GM21619 (cell line): ENCODE data around the gene GAS5.
A peak's percentile ranks its signal among the peaks of the same experiment; 100 is the strongest.
"Not testable (repeated sequence)": the region's sequence is repeated elsewhere in the genome, so short reads cannot be mapped to it uniquely, and the experiment has no call there.

Experiments
- ATAC-seq: cut with Tn5 transposase; IDR thresholded peaks from one replicate; pipeline ENCODE4 v1.9.1; 2021; ENCODE audit not compliant: unreplicated experiment

Gene GAS5

DNA sequence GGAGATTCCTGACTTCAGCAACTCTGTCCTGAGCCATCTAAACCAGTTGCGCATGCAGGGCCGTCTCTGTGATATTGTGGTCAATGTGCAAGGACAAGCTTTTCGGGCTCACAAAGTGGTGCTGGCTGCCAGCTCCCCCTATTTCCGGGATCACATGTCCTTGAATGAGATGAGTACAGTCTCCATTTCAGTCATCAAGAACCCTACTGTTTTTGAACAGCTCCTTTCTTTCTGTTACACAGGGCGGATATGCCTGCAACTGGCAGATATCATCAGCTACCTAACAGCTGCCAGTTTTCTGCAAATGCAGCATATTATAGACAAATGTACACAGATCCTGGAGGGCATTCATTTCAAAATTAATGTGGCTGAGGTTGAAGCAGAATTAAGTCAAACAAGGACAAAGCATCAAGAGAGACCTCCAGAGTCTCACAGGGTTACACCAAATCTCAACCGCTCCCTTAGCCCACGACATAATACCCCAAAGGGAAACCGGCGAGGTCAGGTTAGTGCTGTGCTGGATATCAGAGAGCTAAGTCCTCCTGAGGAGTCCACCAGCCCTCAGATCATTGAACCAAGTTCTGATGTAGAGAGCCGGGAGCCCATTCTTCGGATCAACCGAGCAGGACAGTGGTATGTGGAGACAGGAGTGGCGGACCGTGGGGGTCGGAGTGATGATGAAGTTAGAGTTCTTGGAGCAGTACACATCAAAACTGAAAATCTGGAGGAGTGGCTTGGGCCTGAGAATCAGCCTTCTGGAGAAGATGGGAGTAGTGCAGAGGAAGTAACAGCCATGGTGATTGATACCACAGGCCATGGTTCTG lies 2.7 kb upstream of the GAS5 start:
- peak; percentile 23 for ATAC-seq

DNA sequence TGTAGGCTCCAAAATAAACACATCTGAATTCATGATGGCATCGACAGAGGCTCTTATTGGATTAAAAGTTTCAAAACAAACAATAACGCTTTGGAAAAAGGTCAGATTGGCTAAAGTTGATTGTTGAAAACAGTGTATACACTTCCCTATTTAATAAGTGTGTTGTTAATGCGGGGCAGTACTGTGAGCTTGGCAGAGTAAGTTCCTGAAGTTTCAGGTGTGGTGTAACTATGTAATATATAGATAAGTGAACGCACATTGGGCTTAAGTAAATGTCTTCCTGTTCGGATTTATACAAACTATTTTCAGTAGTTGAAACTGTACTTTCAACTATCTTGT lies 1.2 kb upstream of the GAS5 start:
- no peak for ATAC-seq

DNA sequence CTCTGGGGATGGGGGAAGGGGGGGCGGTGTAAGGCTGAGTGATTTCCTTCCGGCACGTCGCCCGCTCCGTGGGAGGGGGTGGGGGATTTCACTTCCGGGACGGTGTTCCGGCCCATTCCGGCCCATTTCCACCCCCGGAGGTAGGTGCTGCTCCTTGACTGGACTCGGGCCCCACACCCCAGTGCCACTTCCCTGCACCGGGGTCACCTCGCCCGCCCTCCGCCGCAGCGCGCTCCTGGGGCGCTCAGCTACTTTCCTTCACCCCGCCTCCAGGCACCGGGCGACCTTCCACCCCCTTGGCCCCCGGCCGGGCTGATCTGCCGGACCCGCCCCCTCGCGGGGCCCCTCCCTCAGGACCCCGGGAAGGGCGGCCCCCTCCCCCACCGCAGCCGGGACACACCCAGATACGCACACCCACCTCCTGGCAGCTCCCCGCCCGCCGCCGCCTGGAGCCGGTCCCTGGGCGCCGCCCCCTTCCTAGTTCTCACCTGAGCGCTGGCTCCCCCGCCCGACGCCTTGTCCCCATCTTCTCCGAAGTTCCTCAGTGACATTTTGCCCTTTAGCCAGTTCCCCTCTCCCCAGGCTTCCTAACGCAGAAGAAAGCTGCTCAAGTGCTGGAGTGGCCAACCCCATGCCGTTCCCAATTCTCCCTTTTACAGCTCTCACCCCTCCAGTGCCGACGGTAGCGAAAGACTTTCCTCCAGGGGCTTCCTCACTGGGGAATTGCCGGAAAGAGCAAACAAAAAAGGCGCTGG lies 654 bp upstream of the GAS5 start, which contains the start of gene ZBTB37:
Gene ZBTB37 (plus strand): TSS at position 115 of the 755 bp plus-strand sequence. CDS start 1,846 bp downstream, outside the sequence.
- peak; percentile 53 for ATAC-seq

DNA sequence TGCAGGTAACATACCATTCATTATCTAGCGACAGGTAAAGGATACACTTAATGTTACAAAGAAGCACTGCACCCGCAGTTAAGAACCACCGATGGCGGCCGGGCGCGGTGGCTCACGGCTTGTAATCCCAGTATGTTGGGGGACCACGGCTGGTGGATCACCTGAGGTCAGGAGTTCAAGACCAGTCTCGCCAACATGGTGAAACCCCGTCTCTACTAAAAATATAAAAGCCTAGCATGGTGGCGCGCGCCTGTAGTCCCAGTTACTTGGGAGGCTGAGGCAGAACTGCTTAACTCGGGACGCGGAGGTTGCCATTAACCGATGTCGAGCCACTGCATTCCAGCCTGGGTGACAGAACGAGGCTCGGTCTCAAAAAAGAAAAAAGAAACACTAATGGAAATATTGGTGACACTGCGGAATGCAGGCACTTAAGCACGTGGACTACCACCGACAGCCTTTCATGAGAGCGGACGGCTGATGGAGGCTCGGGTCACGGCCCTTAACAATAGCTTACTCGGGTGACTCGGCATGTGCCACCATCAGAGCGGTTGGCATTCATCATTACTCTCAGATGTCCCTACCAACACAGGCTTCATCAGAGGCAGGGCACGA lies 542 bp downstream of the GAS5 start:
- ATAC-seq: no peak

DNA sequence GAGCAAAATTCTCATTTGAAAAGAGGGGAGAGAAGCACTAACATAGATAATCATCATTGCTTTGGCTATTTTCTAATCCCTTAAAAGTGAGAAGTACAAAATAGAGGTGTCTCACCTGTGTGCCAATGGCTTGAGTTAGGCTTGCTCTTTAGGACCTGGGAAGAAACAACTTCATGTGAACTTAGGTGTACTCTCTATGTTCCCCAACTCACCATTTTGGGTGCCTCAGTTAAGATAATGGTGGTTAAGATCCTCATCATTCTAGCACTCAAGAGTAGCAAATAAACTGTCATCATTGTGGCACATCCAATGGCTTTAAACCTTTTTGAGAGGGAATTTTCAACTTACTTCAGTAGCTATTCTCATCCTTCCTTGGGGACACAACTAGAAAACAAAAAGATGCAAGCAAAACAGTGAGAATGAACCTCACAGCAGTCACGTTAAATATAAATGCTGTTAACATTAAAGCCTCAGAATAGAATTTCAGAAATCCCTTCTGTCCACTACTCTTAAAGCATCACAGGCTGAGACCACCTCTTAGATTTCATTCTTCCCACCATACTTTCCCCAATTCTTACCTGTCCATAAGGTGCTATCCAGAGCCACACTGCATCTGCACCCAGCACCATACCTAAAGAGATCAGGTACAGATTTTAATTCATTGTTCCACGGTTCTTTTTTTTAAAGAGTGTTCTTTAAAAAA lies 1.2 kb downstream of the GAS5 start:
- no peak for ATAC-seq

DNA sequence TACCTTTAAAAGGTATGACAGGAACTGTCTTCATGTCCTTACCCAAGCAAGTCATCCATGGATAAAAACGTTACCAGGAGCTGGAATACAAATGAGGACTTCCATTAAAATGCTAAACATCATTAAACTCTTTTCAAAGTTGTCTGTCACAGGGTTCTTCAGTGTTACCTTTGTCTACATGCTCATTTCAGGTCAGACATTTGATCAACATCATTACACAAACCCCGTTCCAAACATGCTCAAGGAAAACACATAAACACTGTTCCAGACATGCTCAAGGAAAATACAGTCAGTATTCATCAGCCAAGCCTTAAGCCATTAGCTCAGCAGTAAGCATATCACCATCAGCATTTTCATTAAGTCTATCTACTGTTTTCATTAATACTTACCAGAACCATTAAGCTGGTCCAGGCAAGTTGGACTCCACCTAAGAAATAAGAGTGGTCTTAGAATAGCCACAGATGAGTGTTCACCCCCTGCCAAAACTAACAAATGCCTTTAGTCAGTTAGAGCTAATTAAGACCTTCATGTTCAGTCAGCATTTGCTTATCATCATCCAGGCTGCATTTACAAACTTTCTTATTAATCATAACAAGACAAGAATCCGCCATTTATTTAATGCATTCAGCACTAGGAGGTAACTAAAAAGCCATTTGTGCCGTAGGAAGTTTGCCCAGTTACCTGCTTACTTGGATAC lies 2.2 kb downstream of the GAS5 start:
- ATAC-seq: no peak

DNA sequence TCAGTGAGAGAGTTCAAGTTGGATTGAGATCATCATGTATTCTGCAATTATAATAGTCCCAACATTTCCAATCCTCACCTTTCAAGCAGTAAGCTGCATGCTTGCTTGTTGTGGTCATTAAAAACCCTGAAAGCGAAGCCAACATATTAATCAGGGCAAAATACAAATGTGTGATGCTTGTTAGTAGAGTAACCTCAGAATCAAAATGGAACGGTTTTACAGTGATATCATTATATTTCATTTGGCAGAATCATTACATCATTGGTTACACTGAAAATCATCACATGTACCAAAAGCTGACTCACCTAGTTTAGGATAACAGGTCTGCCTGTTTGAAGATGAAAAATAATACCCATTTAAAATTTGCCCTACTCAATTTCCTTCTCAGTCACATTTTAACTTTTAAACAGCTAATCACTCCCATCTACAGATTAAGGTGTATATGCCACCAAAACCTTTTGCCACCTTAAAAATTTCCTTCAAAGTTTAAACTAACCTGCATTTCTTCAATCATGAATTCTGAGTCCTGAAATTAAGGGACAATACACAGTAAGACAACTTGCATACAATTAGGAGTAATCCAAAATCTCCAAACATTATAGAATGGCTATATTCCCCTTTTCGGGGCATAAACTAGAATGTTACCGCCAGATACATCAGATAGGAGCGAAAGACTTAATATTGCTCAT lies 3.5 kb downstream of the GAS5 start:
- no peak for ATAC-seq

DNA sequence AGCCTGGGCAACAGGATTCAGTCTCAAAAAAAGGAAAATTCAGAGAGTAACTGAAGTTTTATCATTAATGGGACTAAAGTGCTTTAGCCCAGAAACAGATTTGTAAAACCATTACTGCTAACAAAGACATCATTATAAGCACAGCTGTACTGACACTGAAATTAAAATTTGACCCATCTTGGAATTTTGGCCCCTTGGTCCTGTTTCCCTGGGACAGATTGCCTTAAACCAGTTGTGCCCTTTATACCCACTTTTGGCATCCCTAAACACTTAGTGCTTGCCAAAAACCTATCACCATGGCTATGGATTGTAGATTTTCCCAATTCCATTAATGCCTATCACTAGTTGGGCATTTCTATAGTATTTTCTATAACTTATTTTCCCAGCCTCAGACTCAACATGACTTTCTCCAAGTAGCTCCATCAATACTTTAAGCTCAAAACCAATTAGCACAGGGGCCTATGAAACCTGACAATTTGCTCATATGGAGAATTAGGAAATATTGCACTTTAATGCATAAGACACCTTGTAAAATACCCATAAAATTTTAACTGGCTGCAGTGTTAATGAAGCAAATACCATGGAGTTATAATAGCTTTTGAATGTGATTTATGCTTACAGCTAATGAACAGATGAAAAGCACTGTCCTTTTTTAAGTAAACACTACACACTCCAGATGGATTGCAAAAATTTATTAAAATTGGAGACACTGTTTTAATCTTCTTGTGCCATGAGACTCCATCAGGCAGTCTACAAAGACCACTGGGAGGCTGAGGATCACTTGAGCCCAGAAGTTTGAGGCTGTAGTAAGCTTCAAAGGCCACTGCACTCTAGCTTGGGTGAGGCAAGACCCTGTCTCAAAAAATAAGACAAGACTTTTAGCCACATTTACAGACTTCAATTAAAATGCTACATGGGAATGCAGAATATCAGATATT lies 4.3 kb downstream of the GAS5 start:
- no peak for ATAC-seq

DNA sequence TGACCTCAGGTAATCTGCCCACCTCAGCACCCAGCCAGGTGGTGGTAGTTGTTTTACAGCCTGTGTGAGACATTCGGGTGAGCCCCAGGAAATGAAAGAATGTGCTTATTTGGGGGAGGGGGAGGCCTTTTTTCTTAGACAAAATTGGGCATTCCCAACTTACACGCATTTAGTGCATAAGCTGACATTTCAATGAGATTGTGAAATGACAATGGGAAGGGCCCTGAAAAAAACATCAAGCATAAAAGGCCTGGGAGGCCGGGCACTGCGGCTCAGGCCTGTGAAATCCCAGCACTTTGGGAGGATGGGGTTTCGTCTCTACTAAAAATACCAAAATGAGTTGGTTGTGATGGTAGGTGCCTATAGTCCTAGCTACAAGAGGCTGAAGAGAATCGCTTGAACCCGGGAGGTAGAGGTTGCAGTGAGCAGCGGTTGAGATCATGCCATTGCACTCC lies 5.0 kb downstream of the GAS5 start:
- ATAC-seq: no peak

DNA sequence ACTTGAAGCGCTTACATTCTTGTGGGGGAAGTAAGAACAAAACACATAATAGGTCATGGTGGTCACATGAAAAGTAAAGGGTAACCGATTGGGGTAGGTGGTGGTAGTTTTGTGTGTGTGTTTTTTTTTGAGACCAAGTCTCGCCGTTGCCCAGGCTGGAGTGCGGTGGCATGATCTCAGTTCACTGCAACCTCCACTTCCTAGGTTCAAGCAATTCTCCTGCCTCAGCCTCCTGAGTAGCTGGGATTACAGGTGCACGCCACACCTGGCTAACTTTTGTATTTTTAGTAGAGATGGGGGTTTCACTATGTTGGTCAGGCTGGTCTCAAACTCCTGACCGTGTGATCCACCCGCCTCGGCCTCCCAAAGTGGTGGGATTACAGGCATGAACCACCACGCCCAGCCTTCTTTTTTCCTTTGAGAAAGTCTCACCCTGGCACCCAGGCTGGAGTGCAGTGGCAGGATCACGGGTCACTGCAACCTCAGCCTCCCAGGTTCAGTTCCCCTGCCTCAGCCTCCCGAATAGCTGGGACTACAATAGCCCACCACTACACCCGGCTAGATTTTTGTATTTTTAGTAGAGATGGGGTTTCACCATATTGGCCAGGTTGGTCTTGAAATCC lies 5.5 kb downstream of the GAS5 start:
- ATAC-seq: not testable (repeated sequence)

DNA sequence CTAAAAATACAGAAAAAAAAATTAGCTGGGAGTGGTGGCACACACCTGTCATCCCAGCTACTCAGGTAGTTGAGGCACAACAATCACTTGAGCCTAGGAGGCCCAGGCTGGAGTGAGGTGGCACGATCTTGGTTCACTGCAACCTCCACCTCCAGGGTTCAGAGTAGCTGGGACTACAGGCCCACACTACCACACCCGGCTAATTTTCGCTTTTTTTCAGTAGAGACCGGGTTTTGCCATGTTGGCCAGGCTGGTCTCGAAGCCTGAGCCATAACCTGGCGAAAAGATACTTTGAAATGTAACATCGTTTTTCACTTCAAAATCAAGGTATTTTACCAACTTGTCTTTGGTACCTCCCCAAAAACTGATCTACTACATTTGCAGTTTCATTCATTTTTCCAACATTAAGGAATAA lies 6.1 kb downstream of the GAS5 start:
- ATAC-seq: no peak

DNA sequence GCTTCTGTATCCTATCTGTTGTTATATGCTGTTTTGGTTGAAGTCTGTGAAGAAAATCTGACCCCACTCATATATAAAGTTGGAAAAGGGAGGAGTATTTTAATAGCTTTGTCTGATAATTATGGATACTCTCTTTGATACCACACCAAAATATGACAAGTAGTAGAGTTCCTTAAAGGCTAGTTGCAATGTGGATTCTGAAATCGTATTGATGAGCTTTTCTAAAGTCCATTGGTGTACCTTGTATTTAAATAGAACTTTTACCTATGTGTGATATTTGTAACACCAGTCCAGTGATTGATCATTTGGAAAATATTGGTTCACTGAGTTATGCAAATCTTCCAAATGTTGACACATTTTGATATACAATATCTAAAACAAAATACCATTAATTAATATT lies 7.7 kb downstream of the GAS5 start:
- ATAC-seq: no peak

DNA sequence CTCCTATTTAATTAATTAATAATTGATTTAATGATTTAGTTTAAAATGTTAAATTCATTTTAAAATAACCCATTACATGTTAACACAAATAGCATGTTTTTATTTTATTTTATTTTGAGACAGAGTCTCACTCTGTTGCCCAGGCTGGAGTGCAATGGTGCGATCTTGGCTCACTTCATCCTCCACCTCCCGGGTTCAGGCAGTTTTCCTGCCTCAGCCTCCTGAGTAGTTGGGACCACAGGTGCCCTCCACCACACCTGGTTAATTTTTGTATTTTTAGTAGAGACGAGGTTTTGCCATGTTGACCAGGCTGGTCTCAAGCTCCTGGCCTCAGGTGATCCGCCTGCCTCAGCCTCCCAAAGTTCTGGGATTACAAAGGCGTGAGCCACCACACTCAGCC lies 8.2 kb downstream of the GAS5 start:
- not testable (repeated sequence) for ATAC-seq

DNA sequence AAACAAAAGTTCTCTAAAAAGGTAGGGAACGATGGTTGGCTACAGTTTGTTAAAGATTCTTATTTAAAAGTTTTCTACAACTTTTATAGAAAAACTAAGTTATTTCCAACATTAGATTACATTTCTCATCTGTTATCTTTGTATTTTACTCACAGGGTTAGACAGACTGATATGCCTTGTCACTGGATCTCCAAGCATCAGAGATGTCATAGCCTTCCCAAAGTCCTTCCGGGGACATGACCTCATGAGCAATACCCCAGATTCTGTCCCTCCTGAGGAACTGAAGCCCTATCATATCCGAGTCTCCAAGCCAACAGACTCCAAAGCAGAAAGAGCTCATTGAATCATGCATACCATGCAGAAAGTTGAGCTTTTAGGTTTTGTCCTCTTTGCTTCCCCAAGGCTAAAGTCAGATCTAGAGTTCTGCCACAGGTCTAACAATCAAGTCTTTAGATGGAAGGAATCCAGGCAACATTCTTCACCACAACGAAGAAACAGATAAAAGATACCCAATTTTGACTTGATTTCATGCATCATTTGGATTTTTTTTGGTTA lies 10.3 kb downstream of the GAS5 start:
- ATAC-seq: no peak

DNA sequence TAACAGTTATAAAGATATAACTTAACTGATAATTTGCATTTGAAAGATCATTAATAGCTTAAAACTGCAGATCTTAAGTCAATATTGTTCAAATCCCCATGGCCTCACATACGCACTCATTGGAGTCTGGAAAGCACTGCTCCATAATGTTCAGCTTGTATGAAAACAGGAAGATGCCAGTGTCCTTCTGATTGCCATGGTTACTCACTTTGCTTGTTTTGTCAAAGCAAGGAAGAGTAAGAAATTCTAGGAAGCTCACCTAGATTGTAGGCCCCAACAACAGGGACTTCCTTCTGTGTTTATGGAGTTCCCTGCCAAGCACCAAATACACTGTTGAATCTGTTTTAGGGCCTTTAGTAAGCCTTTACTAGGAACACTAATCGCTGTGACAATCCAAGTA lies 10.9 kb downstream of the GAS5 start:
- no peak for ATAC-seq

DNA sequence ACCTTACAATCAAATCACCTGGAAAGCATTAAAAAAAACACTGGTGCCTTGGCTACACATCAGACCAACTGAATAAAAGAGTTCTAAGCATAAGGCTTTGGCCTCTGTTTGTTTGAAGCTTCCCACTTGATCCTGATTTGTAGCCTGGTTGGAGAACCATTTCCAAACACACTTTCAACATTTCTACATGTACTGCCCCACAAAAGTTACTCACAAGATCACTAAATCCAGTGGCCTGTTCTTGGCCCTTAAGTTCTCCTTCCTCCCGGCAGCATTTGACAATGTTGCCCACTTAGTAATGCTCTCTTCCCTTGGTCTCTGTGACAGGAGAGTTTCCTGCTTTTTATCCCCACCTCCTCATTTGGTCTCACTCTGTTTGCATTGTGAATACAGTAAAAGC lies 11.8 kb downstream of the GAS5 start:
- no peak for ATAC-seq

DNA sequence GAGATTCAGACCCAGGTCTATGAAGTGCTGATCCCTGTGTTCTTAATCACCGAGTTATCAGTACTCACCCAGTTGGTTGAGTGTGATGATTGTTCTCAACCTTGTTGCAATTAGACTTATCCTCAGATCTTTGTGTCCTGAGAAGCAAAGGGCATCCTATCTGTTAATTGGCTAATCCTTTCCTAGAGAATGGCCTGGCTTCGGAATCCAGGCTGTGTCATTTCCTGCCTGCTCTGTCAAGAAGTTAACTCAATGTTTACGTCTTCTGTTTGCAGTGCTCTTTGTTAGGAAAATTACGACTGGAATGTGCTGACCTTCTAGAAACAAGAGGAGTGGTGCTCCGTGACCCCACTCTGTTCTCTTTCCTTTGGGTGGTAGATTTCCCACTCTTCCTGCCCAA lies 14.7 kb downstream of the GAS5 start:
- ATAC-seq: no peak

DNA sequence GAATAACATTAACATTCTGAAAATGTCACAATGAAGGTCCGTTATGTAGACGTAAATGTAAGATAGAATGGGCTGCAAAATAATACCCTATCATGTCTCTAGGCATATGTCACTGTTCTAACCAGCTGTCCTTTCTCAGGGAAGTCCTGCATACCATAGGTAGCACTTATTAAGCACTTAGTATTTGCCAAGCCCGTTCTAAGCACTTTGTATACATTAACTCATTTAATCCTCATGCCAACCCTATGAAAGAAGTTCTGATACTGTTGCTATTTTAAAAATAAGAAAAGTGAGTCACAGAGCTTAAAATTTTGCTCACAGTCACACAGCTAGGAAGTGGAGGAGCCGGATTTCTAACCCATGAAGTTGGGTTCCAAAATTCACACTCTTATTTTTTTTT lies 15.7 kb downstream of the GAS5 start:
- ATAC-seq: no peak
